Umbilical cord (tissue), 2 donors: ENCODE data around the gene MFSD2A. TPM values are rescaled to one million over a fixed set of nuclear protein-coding genes. Genes with fewer than 3 reads are reported as not detected.
"Not testable (repeated sequence)": the region's sequence is repeated elsewhere in the genome, so short reads cannot be mapped to it uniquely, and the experiment has no call there.

Experiments used
- DNase-seq: peaks from one replicate; pipeline ENCODE4 v3.0.0-alpha.2; 2015; ENCODE audit warnings: low spot score
- total RNA-seq: library from RNA; depleted of rRNA; stranded (reverse); fragments of >200 nt; gene quantifications from one replicate; pipeline ENCODE4 v1.2.3, GENCODE V29; 2014; ENCODE audit warnings: low replicate concordance; ENCODE audit not compliant: insufficient read depth

The MFSD2A gene
- total RNA-seq, 1 donor from 2014 or later, result 9.1 TPM

DNA sequence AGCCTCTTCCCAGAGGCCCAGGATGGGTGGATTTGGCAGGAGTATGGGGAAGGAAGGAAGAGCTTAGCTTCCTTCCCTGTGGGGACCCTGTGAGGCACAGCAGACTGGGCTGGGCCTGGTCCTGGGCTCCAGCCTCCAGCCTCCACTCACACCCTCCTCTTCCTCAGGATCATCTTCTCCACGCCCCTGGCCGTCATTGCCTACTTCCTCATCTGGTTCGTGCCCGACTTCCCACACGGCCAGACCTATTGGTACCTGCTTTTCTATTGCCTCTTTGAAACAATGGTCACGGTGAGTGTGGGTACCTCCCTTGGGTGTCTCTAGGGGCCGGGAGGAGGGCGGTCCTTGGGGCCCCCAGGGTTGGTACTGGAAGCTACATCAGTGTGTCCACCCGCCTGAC is 10.1 kb downstream of the MFSD2A start:
- no peak for DNase-seq

DNA sequence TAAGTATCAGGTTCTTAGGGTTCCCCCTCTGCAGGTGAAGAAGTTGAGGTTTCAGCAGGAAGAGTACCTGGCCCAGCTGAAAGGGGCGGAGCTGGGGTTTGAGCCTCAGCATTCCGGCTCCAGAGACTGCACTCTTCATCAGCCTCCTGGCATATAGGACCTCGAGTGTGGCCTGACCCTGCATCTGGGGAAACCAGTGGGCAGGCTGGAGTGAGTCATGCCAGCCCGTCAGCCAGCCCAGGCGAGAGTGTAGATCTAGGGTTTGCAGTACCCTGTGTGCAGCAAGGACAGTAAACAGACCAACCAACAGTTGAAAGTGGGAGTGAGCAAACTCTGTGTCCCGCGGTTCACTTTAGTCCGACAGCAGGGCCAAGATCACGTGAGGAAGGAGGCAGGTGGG is 14.1 kb downstream of the MFSD2A start:
- DNase-seq, result no peak

DNA sequence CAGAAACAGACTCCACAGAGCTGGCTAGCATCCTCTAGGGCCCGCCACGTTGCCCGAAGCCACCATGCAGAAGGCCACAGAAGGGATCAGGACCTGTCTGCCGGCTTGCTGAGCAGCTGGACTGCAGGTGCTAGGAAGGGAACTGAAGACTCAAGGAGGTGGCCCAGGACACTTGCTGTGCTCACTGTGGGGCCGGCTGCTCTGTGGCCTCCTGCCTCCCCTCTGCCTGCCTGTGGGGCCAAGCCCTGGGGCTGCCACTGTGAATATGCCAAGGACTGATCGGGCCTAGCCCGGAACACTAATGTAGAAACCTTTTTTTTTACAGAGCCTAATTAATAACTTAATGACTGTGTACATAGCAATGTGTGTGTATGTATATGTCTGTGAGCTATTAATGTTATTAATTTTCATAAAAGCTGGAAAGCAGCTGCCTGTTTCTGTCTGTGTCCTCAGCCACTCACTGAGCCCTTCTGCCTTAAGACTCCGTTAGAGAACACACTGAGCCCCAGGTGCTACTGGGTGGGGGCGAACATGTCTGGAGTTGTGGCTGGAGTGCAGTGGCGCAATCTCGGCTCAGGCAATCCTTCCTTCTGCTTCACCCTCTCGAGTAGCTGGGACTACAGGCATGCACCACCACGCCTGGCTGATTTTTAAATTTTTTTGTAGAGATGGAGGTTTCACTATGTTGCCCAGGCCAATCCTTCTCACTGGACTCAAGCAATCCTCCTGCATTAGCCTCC is 14.8 kb downstream of the MFSD2A start:
- no peak for DNase-seq

DNA sequence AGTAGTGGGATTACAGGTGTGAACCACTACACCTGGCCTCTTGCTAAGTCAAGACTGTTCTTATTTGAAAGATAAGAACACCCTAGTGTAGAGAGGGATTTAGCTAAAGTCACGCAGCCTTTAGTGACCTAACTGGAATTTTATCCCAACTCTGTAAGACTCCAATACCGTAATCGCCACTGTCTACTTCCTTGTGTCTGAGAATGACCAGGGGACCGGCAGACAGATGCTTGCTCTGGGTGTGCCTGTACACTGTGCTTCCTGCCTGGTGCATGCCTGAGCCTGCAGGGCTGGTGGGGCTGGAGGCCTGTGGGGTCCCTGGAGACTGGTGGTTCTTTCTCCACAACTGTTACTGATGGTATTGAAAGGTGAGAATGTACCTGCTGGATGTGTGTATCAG is 15.3 kb downstream of the MFSD2A start:
- DNase-seq, result no peak

DNA sequence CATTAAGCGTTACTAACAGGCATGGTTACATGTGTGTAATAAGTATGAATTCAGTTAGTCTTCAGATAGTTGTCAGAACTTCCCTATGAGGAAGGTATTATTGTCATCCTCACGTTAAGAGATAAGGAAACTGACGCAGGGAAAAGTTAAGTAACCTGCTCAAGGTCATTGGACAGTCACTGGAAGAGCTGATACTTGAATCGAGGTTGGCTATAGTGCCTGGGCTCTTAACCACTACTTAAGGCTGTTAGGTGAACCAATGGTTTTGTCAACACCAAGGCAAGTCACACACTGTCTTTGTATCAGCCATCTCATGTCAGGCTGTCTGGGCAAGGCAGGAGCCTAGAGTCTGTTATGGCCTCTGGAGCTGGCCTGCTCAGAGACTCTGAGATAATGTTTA is 16.2 kb downstream of the MFSD2A start:
- no peak for DNase-seq

DNA sequence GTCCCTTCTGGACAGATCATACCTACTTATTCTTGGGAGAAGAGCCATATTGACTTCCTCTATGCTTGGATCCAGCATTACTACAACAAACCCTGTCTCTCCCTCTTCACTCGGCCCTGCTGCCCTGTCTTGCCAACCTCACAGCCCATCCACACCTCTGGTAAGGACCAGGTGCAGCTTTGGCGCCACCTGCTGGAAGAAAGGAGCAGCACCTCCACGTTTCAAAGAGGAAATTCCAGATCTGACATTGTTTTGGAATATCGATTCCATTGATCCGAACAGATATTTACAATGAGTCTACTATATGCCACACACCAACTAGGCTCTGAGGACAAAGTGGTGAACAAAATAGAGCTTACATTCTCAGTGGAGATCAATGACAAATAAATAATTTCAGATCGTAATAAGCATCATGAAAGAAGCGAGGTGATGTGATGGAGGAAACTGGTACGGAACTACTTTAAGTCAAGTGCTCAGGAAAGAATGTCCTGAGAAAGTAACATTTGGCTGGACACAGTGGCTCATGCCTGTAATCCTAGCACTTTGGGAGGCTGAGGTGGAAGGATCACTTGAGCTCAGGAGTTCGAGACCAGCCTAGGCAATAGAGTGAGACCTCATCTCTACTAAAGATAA is 18.7 kb downstream of the MFSD2A start:
- peak; percentile 63 for DNase-seq

DNA sequence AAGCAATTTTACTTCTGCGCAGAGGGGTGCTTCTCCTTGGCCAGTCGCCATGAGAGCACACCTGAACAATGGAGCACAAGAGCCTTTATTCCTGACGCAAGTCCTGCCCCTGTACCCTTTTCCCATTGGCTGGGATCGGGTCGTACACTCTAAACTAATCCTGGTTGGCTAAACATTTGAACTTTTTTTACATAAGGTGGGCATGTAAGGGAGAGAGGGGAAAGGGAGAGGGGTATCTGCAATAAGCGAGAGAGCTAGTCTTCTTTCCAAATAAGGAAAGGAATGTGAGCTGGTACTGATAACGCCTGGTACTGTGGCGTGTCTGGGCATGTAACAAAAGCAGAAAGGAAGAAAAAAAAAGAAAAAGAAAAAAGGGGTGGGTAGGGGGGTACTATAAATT is 21.8 kb downstream of the MFSD2A start:
- DNase-seq, result no peak

DNA sequence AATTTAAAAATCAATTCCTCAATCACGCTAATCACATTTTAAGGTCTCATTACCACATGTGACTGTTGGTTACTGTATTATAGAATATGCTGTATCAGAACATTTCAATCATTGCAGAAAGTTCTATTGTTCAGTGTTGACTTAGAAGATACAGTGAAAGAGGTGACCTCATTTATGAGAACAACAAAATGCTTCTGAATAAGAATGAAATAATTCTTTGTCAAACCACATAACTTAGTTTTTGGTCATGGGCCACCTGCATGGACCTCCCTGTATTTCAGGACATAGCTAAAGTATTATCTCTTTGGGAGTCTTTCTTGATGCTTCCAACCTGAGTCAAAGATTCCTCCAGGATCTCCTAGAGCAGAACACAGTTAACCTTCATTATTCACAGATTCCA is 22.3 kb downstream of the MFSD2A start:
- no peak for DNase-seq

DNA sequence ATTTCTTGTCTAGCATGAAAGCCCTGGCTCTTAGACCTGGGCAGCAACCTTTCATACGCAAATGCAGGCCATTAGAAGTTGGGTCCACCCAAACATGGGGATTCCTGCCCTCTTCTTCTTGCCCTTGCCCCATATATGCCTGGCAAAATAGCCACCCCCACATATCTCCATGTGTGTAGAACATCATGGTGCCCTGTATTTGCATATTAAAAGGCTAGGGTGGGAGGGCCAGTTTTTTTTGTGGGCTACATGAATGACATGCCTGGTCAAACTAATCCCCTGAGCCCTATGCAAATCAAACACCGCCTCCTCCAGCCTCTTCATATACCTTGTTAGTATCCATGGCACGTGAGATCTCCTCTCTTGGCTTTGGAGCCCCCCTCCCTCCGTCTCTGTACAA is 24.7 kb downstream of the MFSD2A start:
- no peak for DNase-seq

DNA sequence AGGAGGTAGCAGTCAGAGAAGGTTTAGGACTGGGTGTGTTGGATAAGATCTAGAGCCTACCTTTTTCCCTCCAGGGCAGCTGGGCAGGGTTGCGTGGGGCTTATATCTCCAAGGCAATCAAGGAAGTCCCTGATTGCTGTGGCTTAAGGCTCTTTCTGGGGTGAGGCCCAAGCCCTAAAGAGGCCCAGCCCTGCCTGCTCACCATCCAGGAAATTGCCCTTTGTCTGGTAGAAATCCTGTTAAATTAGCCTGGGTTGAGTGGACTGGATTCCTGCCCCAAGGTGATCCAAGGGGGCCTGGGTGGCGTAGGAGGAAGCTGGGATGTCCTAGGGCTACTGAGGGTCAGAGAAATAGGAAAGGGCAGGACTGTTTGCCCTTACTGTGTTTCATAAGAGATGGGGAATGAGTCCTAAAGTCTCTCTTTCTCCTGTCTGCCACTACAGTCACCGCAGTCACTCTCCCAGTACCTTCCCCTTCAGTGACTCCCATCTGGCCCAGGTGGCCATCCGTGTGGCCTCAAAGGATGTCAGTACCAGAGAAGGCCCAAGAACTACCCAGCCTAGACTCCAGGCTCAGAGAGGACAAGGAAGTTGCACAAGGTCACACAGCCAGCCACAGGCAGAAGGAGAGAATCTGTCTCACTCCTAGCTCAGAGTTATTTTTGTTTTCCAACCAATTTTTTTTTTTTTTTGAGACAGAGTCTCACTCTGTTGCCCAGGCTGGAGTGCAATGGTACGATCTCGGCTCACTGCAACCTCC is 25.8 kb downstream of the MFSD2A start:
- no peak for DNase-seq

DNA sequence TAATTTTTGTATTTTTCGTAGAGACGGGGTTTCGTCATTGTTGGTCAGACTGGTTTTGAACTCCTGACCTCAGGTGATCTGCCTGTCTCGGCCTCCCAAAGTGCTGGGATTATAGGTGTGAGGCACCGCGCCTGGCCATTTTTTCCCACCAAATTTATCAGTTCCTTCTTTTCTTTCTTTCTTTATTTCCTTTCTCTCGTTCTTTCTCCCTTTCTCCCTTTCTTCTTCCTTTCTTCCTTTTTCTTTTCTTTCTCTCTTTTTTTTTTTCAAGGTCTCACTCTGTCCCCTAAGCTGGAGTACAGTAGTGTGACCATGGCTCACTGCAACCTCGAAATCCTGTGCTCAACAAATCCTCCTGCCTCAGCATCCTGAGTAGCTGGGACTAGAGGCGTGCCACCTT is 26.4 kb downstream of the MFSD2A start:
- no peak for DNase-seq

DNA sequence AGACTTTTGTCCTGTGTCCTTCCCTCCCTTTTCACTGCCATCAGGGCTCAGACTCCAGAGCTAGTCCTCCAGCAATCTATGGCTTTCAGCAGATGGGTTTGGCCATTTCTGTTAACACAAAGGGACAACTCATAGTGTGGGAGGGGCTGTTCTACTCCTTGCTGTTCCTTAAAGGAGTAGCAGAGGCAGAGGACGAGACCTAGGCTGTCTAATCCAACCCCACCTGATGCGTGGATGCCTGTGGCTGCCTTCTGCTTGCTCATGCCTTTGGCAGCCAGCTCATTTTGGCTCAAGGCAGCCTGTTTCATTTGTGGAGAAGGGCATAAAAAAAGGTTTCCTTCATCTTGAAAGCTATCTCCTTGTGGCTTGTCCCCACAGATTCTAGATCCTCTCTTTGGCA is 27.0 kb downstream of the MFSD2A start:
- DNase-seq, result no peak

DNA sequence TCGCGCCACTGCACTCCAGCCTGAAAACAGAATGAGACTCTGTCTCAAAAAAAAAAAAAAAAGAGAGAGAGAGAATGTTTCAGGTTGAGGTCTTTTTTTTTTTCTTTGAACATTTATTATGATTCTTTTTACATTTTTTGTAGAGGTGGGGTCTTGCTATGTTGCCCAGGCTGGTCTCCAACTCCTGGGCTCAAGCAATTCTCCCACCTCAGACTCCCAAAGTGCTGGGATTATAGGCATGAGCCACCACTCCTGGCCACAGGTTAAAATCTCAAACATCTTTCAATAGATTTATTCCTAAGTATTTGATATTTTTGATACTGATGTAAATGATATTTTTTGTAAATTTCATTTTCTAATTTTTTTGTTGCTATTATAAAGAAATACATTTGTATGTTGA is 29.5 kb downstream of the MFSD2A start:
- DNase-seq, result not testable (repeated sequence)

DNA sequence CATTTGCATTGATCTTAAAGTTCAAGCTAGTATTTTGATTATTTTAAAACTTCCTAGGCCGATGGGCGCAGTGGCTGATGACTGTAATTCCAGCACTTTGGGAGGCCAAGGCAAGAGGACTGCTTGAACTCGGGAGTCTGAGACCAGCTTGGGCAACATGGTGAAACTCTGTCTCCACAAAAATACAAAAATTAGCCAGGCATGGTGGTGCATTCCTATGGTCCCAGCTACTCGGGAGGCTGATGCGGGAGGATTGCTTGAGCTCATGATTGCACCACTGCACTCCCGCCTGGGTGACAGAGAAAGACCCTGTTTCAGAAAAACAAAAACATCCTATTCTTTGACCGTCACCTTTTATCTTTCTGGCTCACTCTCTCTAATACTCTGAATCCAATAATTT is 30.0 kb downstream of the MFSD2A start:
- no peak for DNase-seq

DNA sequence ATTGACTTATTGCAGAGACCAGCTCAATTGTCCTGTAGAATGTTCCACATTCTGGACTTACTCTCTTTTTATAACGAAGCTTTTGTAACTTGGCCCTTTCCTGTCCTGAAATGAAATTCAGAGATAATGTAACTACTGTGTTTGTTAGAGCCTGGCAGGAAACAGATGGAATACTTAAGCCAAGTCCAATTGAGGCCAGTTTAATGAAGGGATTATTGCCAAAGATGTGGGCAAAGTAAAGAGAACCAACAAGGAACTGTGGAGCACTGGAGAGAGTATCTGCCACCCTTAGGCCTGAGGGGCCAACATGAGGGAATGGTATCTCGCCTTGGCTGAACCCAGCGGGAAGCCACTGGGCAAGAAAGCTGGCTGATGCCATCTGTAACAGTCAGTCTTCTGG is 32.9 kb downstream of the MFSD2A start:
- no peak for DNase-seq

DNA sequence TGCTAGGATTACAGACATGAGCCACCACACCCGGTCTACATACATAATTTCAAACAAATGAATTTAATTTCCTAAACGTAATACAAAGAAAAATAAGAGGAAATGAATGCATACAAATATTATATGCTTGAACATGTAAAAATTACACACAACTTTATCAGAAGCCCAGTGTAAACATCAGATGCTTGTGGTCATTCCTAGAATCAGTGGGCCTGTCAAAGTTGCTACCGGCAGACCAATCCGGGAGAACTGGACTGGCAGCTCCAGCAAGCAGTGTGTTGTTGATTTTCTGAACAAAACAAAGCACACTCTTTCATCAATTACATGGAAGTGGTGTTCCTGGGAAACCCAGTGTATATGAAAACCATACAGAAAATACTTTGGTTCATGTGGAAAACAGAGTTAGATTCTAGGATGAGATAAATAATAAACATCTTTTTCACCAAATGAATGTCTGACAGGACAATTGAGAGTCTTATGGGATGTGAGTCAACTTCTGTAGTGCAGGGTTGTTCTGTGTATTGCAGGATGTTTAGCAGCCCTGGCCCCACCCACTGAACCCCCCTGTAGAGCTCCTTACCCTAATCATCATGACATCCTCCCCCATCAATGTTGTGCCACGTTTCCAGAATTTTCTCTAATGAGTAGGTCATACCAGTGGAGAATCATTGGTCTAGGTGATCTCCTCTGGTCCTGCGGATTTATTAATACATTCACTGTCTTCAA is 33.8 kb downstream of the MFSD2A start:
- DNase-seq, result no peak

DNA sequence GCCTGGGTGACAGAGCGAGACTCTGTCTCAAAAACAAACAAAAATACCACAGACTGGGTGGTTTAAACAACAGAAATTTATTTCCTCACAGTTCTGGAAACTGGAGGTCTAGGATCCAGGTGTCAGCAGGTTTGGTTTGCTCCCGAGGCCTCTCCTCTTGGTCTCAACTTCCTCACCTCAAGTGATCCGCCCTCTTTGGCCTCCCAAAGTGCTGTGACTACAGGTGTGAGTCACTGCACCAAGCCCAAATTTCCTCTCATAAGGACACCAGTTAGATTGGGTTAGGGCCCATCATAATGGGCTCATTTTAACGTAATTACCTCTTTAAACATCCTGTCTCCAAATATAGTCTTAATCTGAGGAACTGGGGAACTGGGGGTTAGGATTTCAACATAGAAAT is 35.5 kb downstream of the MFSD2A start:
- DNase-seq, result no peak

DNA sequence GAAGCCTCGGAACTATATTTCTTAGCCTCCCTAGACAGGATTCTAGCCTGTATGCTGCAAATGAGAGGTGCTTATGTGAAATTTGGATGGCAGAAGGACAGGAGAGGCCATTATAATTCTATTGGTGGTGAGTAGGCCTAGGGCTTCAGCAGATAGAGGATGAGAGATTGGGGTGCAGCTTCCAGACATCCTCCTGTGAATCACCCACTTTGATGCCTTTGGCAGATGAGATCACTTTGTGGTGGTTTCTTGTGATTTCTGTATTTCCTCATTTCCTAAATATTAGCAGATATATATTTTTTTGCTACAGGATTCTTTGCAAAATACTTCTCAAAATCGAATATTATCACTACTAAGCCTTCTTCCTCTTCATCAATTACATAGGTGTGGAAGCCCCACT is 37.3 kb downstream of the MFSD2A start:
- DNase-seq, result no peak

DNA sequence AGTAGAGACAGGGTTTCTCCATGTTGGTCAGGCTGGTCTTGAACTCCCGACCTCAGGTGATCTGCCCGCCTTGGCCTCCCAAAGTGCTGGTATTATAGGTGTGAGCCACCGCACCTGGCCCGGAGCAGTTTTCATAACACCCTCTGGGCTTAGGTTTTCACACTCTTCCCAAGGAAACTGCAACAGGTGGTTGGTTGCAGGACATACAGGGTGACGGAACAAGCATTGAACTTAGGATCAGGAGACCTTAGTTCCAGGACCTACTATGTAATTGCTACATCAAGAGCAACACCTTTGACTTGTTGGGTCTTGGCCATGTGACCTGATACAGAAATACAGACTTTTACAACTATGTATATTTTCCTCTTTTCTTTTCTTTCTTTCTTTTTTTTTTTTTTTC is 37.9 kb downstream of the MFSD2A start:
- no peak for DNase-seq

DNA sequence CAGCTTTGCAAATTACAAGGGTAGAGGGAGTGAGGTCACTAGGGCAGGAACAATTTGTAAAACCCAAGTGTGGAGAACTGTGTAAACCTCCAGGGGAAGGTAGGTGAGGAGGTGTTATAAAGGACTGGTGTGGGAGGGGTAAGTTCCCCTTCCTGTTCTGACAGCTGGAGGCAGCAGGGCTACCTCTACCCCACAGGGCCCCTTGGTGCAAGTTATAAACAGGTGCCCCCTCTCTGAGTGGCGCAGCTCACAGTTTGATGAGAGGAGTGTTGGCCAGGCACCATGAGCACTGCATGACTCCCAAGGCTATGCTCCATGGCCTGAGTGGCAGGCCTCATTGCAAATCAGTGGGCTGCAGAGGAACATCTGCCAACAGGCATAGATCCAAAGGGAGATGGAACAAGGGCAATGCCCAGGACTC is 41.0 kb downstream of the MFSD2A start:
- DNase-seq, result no peak

DNA sequence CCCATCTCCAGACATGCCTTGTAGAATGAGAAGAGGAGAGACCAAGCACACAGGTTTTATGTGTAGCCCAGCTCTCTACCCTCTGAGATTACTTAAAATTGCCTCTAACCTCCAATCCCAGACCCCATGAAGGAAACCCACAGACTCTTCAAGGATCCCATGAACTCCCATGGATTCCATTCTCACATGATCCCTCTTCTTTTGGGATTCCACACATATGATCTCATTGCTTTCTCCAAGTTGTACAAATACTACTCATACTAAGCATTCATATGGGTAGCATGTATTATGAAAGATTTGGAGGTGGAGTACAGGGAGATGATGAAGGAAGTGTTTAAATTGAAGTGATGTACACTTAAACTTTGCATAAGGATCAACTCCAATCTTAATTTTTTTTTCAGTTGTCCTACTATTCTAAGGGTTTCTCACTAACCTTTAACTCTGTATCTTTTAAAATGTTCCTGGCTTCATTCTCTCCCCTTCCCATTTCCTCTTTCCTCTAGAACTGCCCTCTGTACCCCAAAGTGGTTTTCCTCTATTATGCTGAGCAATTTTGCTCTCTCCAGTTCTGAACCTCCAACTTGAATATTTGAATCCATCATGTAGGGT is 41.6 kb downstream of the MFSD2A start:
- DNase-seq, result no peak

DNA sequence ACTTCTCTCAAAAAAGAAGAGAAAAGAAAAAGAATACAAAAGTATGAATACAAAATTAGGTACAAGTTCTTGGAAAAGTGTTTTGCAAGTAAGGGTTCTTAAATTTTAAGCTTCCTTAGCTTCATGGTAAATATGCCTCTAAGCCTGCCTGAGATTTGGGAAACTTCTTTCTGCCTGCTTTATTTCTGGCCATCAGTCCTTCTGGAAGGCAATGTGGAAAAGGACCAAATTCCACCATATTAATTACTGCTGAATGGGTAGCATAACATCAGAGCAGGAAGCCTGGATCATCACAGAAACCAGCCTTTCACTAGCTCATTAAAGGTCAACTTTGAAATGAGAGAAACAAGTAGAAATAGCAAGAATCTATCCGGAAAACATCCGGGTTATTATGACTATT is 46.5 kb downstream of the MFSD2A start:
- no peak for DNase-seq
